ENCODE data around the gene SUSD1. TPM values are rescaled to one million over a fixed set of nuclear protein-coding genes. Genes with fewer than 3 reads are reported as not detected.

Gene SUSD1
- polyA plus RNA-seq, 1 donor from 2014 or later = 2.0 TPM

GRCh38 chr9:112028242-112029221, 146.6 kb downstream of the SUSD1 start:
- no peaks in the 10 kb centered on the region for H4K20me1 ChIP-seq (ENCODE audit: insufficient read depth)
- TF ChIP-seq TAF1 (IDR thresholded peaks at IDR 0.05; ENCODE audit: low read depth) = no peak
- no peak for TF ChIP-seq RAD21 (conservative IDR thresholded peaks at IDR 0.05)
- no peak for TF ChIP-seq SMC3 (conservative IDR thresholded peaks at IDR 0.05; ENCODE audit: poor library complexity)
- TF ChIP-seq CTCF (IDR thresholded peaks at IDR 0.05; ENCODE audit: poor library complexity, severe bottlenecking) = no peak
- no peak for TF ChIP-seq MXI1 (conservative IDR thresholded peaks at IDR 0.05; ENCODE audit: poor library complexity, severe bottlenecking)
- no peak overlapping the region for H2AFZ ChIP-seq (ENCODE audit: low read depth, low read length)
- H3K9ac ChIP-seq (ENCODE audit: low read length) = no peak overlapping the region
- H3F3A ChIP-seq (ENCODE audit: insufficient read depth, low read length, poor library complexity, severe bottlenecking) = no peaks in the 10 kb centered on the region
- no peak overlapping the region for H3K4me3 ChIP-seq (ENCODE audit: low read length)
- no peaks in the 10 kb centered on the region for H3K9me3 ChIP-seq (ENCODE audit: low read length)
- no peaks in the 10 kb centered on the region for H3K9me2 ChIP-seq (ENCODE audit: insufficient read depth, low read length)
- no peak overlapping the region for H3K4me2 ChIP-seq (ENCODE audit: low read length)
- H3K27ac ChIP-seq (ENCODE audit: low read length) = no peak overlapping the region
- no peaks in the 10 kb centered on the region for H3K27me3 ChIP-seq (ENCODE audit: insufficient read depth, low read depth, low read length)
- H3K36me3 ChIP-seq (ENCODE audit: insufficient read depth, low read length) = no peaks in the 10 kb centered on the region
- H3K79me2 ChIP-seq (replicated peaks; ENCODE audit: insufficient read depth, low read length) = no peaks in the 10 kb centered on the region

GRCh38 chr9:112025850-112026249, 149.2 kb downstream of the SUSD1 start:
- H3K9ac ChIP-seq (ENCODE audit: low read length) = no peak overlapping the region
- no peak overlapping the region for H2AFZ ChIP-seq (ENCODE audit: low read depth, low read length)
- TF ChIP-seq SMC3 (conservative IDR thresholded peaks at IDR 0.05; ENCODE audit: poor library complexity) (no peak), RAD21 (conservative IDR thresholded peaks at IDR 0.05) (no peak), TAF1 (IDR thresholded peaks at IDR 0.05; ENCODE audit: low read depth) (no peak), EP300 (conservative IDR thresholded peaks at IDR 0.05; ENCODE audit: poor library complexity, severe bottlenecking) (no peak), REST (IDR thresholded peaks at IDR 0.05; ENCODE audit: borderline replicate concordance) (no peak), EZH2 (IDR thresholded peaks at IDR 0.05; ENCODE audit: borderline replicate concordance, insufficient read depth, low read length, poor library complexity, severe bottlenecking) (no peak), MXI1 (conservative IDR thresholded peaks at IDR 0.05; ENCODE audit: poor library complexity, severe bottlenecking) (no peak)
- no peak overlapping the region for H3K27ac ChIP-seq (ENCODE audit: low read length)
- no peak overlapping the region for H3K4me2 ChIP-seq (ENCODE audit: low read length)
- no peak overlapping the region for H3K4me3 ChIP-seq (ENCODE audit: low read length)
- H3K36me3 ChIP-seq (ENCODE audit: insufficient read depth, low read length) = no peaks in the 10 kb centered on the region
- H3K27me3 ChIP-seq (ENCODE audit: insufficient read depth, low read depth, low read length) = no peaks in the 10 kb centered on the region
- no peaks in the 10 kb centered on the region for H3F3A ChIP-seq (ENCODE audit: insufficient read depth, low read length, poor library complexity, severe bottlenecking)
- H3K9me3 ChIP-seq (ENCODE audit: low read length) = no peaks in the 10 kb centered on the region
- H3K79me2 ChIP-seq (replicated peaks; ENCODE audit: insufficient read depth, low read length) = no peaks in the 10 kb centered on the region
- H4K20me1 ChIP-seq (ENCODE audit: insufficient read depth) = no peaks in the 10 kb centered on the region
- H3K9me2 ChIP-seq (ENCODE audit: insufficient read depth, low read length) = no peaks in the 10 kb centered on the region

Measured in neural cell (in vitro differentiated cells).